ENCODE data around the gene PCBD2. TPM values are rescaled to one million over a fixed set of nuclear protein-coding genes. Genes with fewer than 3 reads are reported as not detected.

PCBD2 gene
- total and polyA plus RNA-seq, 2 of the 4 experiments (the other 2 are of a cell fraction) = 2.2 to 2.7 TPM

DNA sequence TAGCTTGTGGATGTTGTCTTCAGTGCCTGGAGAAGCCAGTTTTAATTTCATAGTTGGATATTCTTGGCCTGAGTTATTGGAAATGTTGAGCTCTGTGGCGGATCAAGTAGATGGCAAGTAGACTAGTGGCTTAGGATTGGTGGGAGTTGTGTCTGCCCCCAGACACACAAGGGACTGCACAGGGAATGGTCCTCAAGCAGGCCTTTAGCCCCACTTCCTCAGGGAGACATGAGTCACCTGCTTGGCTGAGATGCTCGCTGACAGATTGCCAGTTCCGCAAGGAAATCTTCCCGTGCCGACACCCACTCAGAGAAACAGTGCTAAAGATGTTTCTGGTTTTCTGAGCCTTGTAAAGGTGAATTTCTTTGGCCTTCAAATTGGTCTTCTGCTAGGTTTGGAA is 44.0 kb downstream of the PCBD2 start:
- no peak for ATAC-seq (ENCODE audit: low read depth)
- Histone ChIP-seq H3K4me3 (ENCODE audit: insufficient read depth, low read depth, low read length) (no peak overlapping the region), H3K4me2 (ENCODE audit: low read depth, low read length) (no peak overlapping the region), H4K5ac (ENCODE audit: low read depth, low read length) (no peak overlapping the region), H3K18ac (ENCODE audit: low read depth, low read length) (no peak overlapping the region), H3K79me1 (ENCODE audit: low read depth in 1 of 2, low read length in 2 of 2) (0 out of 4 replicates have a peak, but pooled peaks cover 0 to 3% of the 10 kb centered on the region in 2 experiments), H3K56ac (ENCODE audit: extremely low read depth, insufficient read depth, low read length) (no peak overlapping the region), H3K14ac (replicated peaks; ENCODE audit: low read depth, low read length) (no peak overlapping the region), H2BK15ac (ENCODE audit: low read depth, low read length) (no peak overlapping the region), H3K27ac (ENCODE audit: insufficient read depth, low read length) (no peak overlapping the region), H2AK9ac (replicated peaks; ENCODE audit: low read depth, low read length, poor library complexity) (no peak overlapping the region), H3K9ac (ENCODE audit: low read depth, low read length) (no peak overlapping the region), H3K4me1 (ENCODE audit: control insufficient read depth, insufficient read depth, low read length) (peaks cover 5% of the 10 kb centered on the region), H2AK5ac (ENCODE audit: low read depth, low read length) (no peak overlapping the region), H3K23ac (ENCODE audit: low read depth, low read length) (no peak overlapping the region), H3K9me3 (ENCODE audit: control insufficient read depth, insufficient read depth, low read length) (no peaks in the 10 kb centered on the region), H3K9me1 (ENCODE audit: insufficient read depth, low read length) (no peaks in the 10 kb centered on the region; the same call in 1 of the 2 replicates), H2AFZ (replicated peaks; ENCODE audit: low read length, poor library complexity) (peak overlapping the region; percentile 34), H3K27me3 (ENCODE audit: control insufficient read depth, insufficient read depth, low read length) (no peaks in the 10 kb centered on the region), H3K4ac (ENCODE audit: low read depth, low read length) (no peak overlapping the region), H4K20me1 (ENCODE audit: insufficient read depth, low read length) (no peaks in the 10 kb centered on the region; the same call in 1 of the 2 replicates), H4K8ac (ENCODE audit: low read depth in 2 of 2, low read length in 2 of 2) (no peak overlapping the region), H2BK5ac (ENCODE audit: low read depth, low read length, poor library complexity, severe bottlenecking) (no peak overlapping the region), H4K91ac (ENCODE audit: insufficient read depth, low read depth, low read length) (no peak overlapping the region), H2BK120ac (ENCODE audit: low read depth, low read length) (no peak overlapping the region), H3K36me3 (ENCODE audit: control insufficient read depth, insufficient read depth, low read length) (no peaks in the 10 kb centered on the region), H2BK20ac (ENCODE audit: low read depth, low read length) (no peak overlapping the region)
- POLR2A ChIA-PET (ENCODE audit: unreplicated experiment) = no interaction called here
- peak; percentile 48 for DNase-seq
- in situ Hi-C loops (cut with MboI; ENCODE audit: low sequenced_read_pairs) (no loop called here), intact Hi-C loops (cut with micrococcal nuclease) (no loop called here), dilution Hi-C loops (cut with HindIII; ENCODE audit: low sequenced_read_pairs, unreplicated experiment) (no loop called here)
- no TSS peak for BruUV-seq (replicated peaks)
- TF ChIP-seq CEBPB (IDR thresholded peaks at IDR 0.05; ENCODE audit: low read depth, low read length) = no peak
- TF ChIP-seq, protein P1, sequence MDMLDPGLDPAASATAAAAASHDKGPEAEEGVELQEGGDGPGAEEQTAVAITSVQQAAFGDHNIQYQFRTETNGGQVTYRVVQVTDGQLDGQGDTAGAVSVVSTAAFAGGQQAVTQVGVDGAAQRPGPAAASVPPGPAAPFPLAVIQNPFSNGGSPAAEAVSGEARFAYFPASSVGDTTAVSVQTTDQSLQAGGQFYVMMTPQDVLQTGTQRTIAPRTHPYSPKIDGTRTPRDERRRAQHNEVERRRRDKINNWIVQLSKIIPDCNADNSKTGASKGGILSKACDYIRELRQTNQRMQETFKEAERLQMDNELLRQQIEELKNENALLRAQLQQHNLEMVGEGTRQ (IDR thresholded peaks at IDR 0.05; ENCODE audit: low read depth, low read length) = no peak
- TF ChIP-seq FOS (IDR thresholded peaks at IDR 0.05; ENCODE audit: low read depth, low read length) = no peak
- TF ChIP-seq RFX5 (IDR thresholded peaks at IDR 0.05; ENCODE audit: low read depth, low read length) = no peak
- no peak for TF ChIP-seq MXI1 (IDR thresholded peaks at IDR 0.05; ENCODE audit: borderline replicate concordance, low read depth, low read length)
- no peak for TF ChIP-seq CHD1 (IDR thresholded peaks at IDR 0.05; ENCODE audit: low read depth, low read length)
- TF ChIP-seq POLR2A (IDR thresholded peaks at IDR 0.05; ENCODE audit: low read depth, low read length) = no peak
- TF ChIP-seq, protein P2, sequence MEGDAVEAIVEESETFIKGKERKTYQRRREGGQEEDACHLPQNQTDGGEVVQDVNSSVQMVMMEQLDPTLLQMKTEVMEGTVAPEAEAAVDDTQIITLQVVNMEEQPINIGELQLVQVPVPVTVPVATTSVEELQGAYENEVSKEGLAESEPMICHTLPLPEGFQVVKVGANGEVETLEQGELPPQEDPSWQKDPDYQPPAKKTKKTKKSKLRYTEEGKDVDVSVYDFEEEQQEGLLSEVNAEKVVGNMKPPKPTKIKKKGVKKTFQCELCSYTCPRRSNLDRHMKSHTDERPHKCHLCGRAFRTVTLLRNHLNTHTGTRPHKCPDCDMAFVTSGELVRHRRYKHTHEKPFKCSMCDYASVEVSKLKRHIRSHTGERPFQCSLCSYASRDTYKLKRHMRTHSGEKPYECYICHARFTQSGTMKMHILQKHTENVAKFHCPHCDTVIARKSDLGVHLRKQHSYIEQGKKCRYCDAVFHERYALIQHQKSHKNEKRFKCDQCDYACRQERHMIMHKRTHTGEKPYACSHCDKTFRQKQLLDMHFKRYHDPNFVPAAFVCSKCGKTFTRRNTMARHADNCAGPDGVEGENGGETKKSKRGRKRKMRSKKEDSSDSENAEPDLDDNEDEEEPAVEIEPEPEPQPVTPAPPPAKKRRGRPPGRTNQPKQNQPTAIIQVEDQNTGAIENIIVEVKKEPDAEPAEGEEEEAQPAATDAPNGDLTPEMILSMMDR (conservative IDR thresholded peaks at IDR 0.05; ENCODE audit: low read depth, low read length) = no peak
- TF ChIP-seq, protein P3, sequence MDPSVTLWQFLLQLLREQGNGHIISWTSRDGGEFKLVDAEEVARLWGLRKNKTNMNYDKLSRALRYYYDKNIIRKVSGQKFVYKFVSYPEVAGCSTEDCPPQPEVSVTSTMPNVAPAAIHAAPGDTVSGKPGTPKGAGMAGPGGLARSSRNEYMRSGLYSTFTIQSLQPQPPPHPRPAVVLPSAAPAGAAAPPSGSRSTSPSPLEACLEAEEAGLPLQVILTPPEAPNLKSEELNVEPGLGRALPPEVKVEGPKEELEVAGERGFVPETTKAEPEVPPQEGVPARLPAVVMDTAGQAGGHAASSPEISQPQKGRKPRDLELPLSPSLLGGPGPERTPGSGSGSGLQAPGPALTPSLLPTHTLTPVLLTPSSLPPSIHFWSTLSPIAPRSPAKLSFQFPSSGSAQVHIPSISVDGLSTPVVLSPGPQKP (IDR thresholded peaks at IDR 0.05; ENCODE audit: borderline replicate concordance, low read depth, low read length) = no peak
- no peak for TF ChIP-seq RAD21 (IDR thresholded peaks at IDR 0.05; ENCODE audit: low read length)
- no peak for TF ChIP-seq MAFK (IDR thresholded peaks at IDR 0.05; ENCODE audit: low read depth, low read length)
- TF ChIP-seq BHLHE40 (IDR thresholded peaks at IDR 0.05; ENCODE audit: low read depth, low read length) = no peak
- TF ChIP-seq SMC3 (IDR thresholded peaks at IDR 0.05; ENCODE audit: low read depth, low read length) = no peak
- TF ChIP-seq MAZ (IDR thresholded peaks at IDR 0.05; ENCODE audit: borderline replicate concordance, low read depth, low read length) = no peak
- no peak for TF ChIP-seq RCOR1 (IDR thresholded peaks at IDR 0.05; ENCODE audit: insufficient replicate concordance, low read length)
- no peak for TF ChIP-seq NFE2L2 (IDR thresholded peaks at IDR 0.05; ENCODE audit: low read depth, low read length)
- CTCF ChIA-PET = interaction anchor here (0.8 kb wide), 1 partner anchor 12 kb away, joined by 3 read pairs; no protein-coding TSS in a partner anchor
- no CpG with 5 or more reads among the region's 5 CpGs for WGBS, 2 experiments (ENCODE audit: extremely low coverage in 2 of 2, insufficient read length in 1 of 2)

Data from IMR-90 (cell line).